GM12878 (cell line): ENCODE results near the gene RPL27. TPM values are rescaled to one million over a fixed set of nuclear protein-coding genes. Genes with fewer than 3 reads are reported as not detected.

Experiments used
- ATAC-seq: fragments of 200-7000 bp; cut with Tn5 transposase; 3 replicates; pipeline ENCODE4 v1.9.1; 2020; ENCODE audit warnings: mild to moderate bottlenecking, moderate library complexity
- BruUV-seq: library from RNA; stranded (reverse); fragments of 400-500 nt; replicated peaks from 2 replicates; lab custom pipeline; 2021; lab: Mats Ljungman, UMichigan
- CTCF ChIA-PET: fragments of 300-600 bp; sonication (Branson Sonifier 250); formaldehyde crosslinking; extraction: SDS; loops from one replicate; lab custom pipeline; 2021; ENCODE audit warnings: inconsistent platforms; lab: Yijun Ruan, JAX
- POLR2A ChIA-PET: fragments of 350-600 bp; formaldehyde crosslinking; extraction: SDS; loops from one replicate; lab custom pipeline; 2021; ENCODE audit warnings: inconsistent platforms; lab: Charles Lee
- RAD21 ChIA-PET: fragments of 300-600 bp; sonication (Branson Sonifier 250); formaldehyde crosslinking; loops from one replicate; lab custom pipeline; 2023; ENCODE audit warnings: antibody characterized with exemption; ENCODE audit not compliant: unreplicated experiment; lab: Charles Lee
- SMC1A ChIA-PET: fragments of 300-600 bp; sonication (Branson Sonifier 250); formaldehyde crosslinking; loops from one replicate; lab custom pipeline; 2023; ENCODE audit not compliant: unreplicated experiment, uncharacterized antibody; lab: Charles Lee
- DNase-seq: peaks from one replicate; pipeline ENCODE4 v3.0.0-alpha.2; 2011; ENCODE audit warnings: low read depth, low spot score
- FAIRE-seq: peaks from 3 replicates; lab custom pipeline; 2011; peaks lifted over from hg19 to GRCh38; lab: Jason Lieb, UNC
- H2AFZ ChIP-seq: 2 replicates; pipeline ENCODE4 v1.6.0; 2011; ENCODE audit warnings: low read depth, low read length, control low read depth; ENCODE audit not compliant: control insufficient read depth
- H3K27ac ChIP-seq: 2 replicates; pipeline ENCODE4 v1.5.1; 2011; ENCODE audit warnings: control low read depth; ENCODE audit not compliant: control insufficient read depth, insufficient read depth
- H3K27me3 ChIP-seq, 2 experiments: replicated peaks in 1 of 2; 2 replicates each; pipeline versions ENCODE4 v1.6.0 to v1.6.1; 2011; ENCODE audit warnings: low read length in 1 of 2; ENCODE audit not compliant: control insufficient read depth in 2 of 2, insufficient read depth in 2 of 2
- H3K36me3 ChIP-seq, 2 experiments: 2 replicates each; pipeline ENCODE4 v1.5.1; 2011; ENCODE audit warnings: low read length in 1 of 2; ENCODE audit not compliant: control insufficient read depth in 2 of 2, insufficient read depth in 2 of 2
- H3K4me1 ChIP-seq: 2 replicates; pipeline ENCODE4 v1.6.1; 2011; ENCODE audit warnings: mild to moderate bottlenecking, low read length, moderate library complexity, mixed read lengths; ENCODE audit not compliant: control insufficient read depth, insufficient read depth
- H3K4me2 ChIP-seq: 2 replicates; pipeline ENCODE4 v1.6.0; 2011; ENCODE audit warnings: control low read depth; ENCODE audit not compliant: control insufficient read depth, insufficient read depth
- H3K4me3 ChIP-seq: fragments of 200-600 bp; sonication (generic); 2 replicates; pipeline ENCODE4 v1.5.1; 2016
- H3K79me2 ChIP-seq: 2 replicates; pipeline ENCODE4 v1.6.0; 2011; ENCODE audit warnings: low read length; ENCODE audit not compliant: control insufficient read depth, insufficient read depth
- H3K9ac ChIP-seq: 2 replicates; pipeline ENCODE4 v1.8.0; 2011; ENCODE audit warnings: low read length, control low read depth, mixed read lengths; ENCODE audit not compliant: control insufficient read depth, insufficient read depth
- H3K9me3 ChIP-seq: replicated peaks from 3 replicates; pipeline ENCODE4 v1.5.1; 2011; ENCODE audit warnings: mild to moderate bottlenecking, low read length; ENCODE audit not compliant: control insufficient read depth, insufficient read depth
- H4K20me1 ChIP-seq: 2 replicates; pipeline ENCODE4 v1.6.0; 2011; ENCODE audit not compliant: control insufficient read depth, insufficient read depth
- CHD4 ChIP-seq: fragments of 200-600 bp; sonication (generic); IDR thresholded peaks from 2 replicates; pipeline ENCODE4 v1.6.1; 2016; ENCODE audit warnings: mild to moderate bottlenecking
- MEF2B ChIP-seq: fragments of 450-650 bp; IDR thresholded peaks from 2 replicates; pipeline ENCODE4 v1.6.1; 2018; ENCODE audit warnings: mild to moderate bottlenecking, moderate library complexity; ENCODE audit not compliant: partially characterized antibody, poor library complexity, severe bottlenecking
- NFYB ChIP-seq: IDR thresholded peaks from 2 replicates; pipeline ENCODE4 v1.6.1; 2011; ENCODE audit warnings: low read depth, mild to moderate bottlenecking, low read length, improper control_type of control experiment, moderate library complexity; ENCODE audit not compliant: insufficient read depth
- RBBP5 ChIP-seq: fragments of 200-600 bp; sonication (generic); conservative IDR thresholded peaks from 2 replicates; pipeline ENCODE4 v1.6.1; 2016
- WRNIP1 ChIP-seq: IDR thresholded peaks from 2 replicates; pipeline ENCODE4 v1.6.1; 2011; ENCODE audit warnings: low read depth, low read length, improper control_type of control experiment, borderline replicate concordance
- ZBTB4 ChIP-seq: fragments of 450-650 bp; formaldehyde crosslinking; IDR thresholded peaks from 2 replicates; pipeline ENCODE4 v1.4.0; 2022; ENCODE audit warnings: mild to moderate bottlenecking, moderate library complexity
- WGBS: methylation state at CpG from one replicate; pipeline ENCODE4 v1.1.6; 2016; ENCODE audit warnings: low lambda C conversion rate; ENCODE audit not compliant: insufficient replicate concordance, insufficient coverage; ENCODE audit errors: missing lambda C conversion rate; 5-methylcytosine and 5-hydroxymethylcytosine counted together
- in situ Hi-C: fragments of 300-500 bp; cut with MboI; formaldehyde crosslinking; loops from 9 replicates; pipeline ENCODE4 v1.14.3; 2018; ENCODE audit warnings: mixed read lengths
- intact Hi-C: fragments of 100-400 bp; cut with micrococcal nuclease; formaldehyde crosslinking; loops from one replicate; pipeline ENCODE4 v1.14.2; 2022; ENCODE audit not compliant: unreplicated experiment
- polyA plus RNA-seq, 11 experiments: library from polyadenylated mRNA; depleted of rRNA in 4 of 11; unstranded in 6 of 11; stranded (reverse) in 5 of 11; fragments of >200 nt; fragmentation: Nextera tagmentation in 4 of 11; fragmentation: Illumina TruSeq in 1 of 11; extraction: Ambion mirVana in 4 of 11; extraction: Trizol in 1 of 11; gene quantifications; 1 replicate in 1 of 11; 2 replicates in 10 of 11; pipeline versions ENCODE4 v1.2.1 to v1.2.3, GENCODE V29; 2011 to 2016; ENCODE audit warnings: inconsistent platforms in 2 of 11, missing spikeins in 2 of 11, low read depth in 1 of 11
- total RNA-seq, 4 experiments: library from RNA; depleted of rRNA in 3 of 4; stranded (reverse); fragments of >200 nt in 3 of 4; fragmentation: Illumina TruSeq in 1 of 4; extraction: Trizol in 1 of 4; gene quantifications; 2 replicates each; pipeline versions ENCODE4 v1.2.1 to v1.2.3, GENCODE V29; 2013 to 2021

The RPL27 gene
- total and polyA plus RNA-seq, 10 of the 15 experiments (the other 5 are each of a cell fraction or from before 2014, with no cell fraction given): 1,748 to 6,934 (median 3,779) TPM

DNA sequence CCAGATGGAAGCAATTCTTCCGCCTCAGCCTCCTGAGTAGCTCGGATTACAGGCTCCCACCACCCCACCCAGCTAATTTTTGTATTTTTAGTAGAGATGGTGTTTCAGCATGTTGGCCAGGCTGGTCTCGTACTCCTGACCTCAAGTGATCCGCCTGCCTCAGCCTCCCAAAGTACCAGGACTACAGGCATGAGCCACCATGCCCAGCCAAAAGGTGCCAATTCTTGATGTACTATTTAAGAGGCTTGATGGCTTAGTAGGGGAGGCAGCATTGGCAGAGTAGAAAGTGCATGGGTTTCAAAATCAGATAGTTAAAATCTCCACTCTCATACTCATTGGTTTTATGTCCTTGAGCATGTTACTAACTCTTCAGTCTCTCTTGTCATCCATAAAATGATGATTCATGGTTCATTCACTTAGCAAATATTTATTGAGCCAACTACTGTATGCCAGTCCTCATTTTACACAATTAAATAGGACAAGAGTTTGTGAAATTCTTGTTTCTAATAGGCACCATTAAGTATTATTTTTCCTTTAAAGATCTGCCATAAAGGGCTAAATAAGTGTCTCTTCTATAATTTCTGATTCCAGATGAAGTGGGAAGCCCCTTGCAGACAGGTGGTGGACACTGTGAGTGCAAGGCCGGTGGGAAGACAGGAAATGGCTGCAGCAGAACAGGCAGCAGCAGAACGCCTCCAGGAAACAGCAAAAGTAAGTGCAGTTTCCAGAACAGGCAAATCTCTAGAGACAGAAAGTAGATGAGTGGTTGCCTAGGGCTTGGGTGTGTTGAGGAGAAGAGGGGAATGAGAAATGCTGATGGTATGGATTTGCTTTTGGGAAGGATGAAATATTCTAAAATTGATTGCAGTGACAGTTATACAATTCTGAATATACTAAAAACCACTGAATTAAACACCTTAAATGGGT, 8.2 kb upstream of the RPL27 start:
- peaks cover 18% of the 10 kb centered on the region for H3K4me1 ChIP-seq
- WGBS: 84% methylated on average over 6 of the region's 6 CpGs
- H3K4me2 ChIP-seq: no peak overlapping the region
- H3K9ac ChIP-seq: no peak overlapping the region
- TF ChIP-seq WRNIP1 (no peak), MEF2B (no peak), RBBP5 (no peak), ZBTB4 (CRISPR knock-in tag) (no peak), NFYB (no peak), CHD4 (no peak)
- intact Hi-C loops (loop anchor here (10.0 kb wide), 1 partner anchor 145 kb away; the partner anchor contains the start of gene AOC2), in situ Hi-C loops (no loop called here)
- no TSS peak for BruUV-seq
- no peaks in the 10 kb centered on the region for H4K20me1 ChIP-seq
- peaks cover 13 to 35% of the 10 kb centered on the region in 2 experiments for H3K36me3 ChIP-seq
- H3K27me3 ChIP-seq: no peaks in the 10 kb centered on the region
- no peak for FAIRE-seq
- RAD21 ChIA-PET: no interaction called here
- peaks cover 11% of the 10 kb centered on the region for H3K79me2 ChIP-seq
- H3K27ac ChIP-seq: no peak overlapping the region
- H3K9me3 ChIP-seq: no peaks in the 10 kb centered on the region
- no peak for DNase-seq
- SMC1A ChIA-PET: interaction anchor here (0.9 kb wide), 1 partner anchor 26 kb away, joined by 3 read pairs; the partner anchor contains the start of gene AARSD1
- H2AFZ ChIP-seq: no peak overlapping the region
- no peak overlapping the region for H3K4me3 ChIP-seq
- CTCF ChIA-PET: interaction anchor here (1.0 kb wide), 1 partner anchor 8 kb away, joined by 3 read pairs; the partner anchor contains the start of gene RPL27
- POLR2A ChIA-PET: no interaction called here
- ATAC-seq: no peak
